Measurements from ENCODE around the gene BRWD1.

The BRWD1 gene

DNA sequence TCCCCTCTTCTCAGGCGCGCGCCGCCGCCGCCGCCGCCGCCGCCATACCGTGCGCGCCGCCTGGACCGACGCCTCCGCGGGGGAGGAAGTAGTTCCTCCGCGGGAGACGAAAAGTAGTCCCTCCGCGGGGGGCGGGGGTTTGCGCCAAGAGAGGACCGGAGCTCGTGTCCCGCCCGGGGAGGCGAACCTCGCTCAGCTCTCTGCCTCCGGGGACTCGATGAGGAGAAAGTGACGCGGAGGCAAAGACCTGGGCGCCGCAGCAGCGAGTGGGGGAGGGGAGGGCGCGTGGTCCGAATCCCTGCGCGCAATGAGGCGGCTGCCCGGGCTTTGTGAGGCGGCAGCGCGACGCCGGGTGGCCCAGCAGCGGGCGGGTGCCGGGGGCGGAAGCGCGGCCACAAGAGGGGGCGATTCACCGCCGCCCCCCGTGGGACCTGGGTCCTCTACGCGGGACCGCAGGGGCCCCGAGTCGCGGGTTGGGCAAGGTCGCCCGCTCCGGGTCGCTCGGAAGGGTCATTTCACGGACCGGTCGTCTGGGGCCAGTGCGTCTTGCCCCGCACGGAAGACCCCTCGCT, at the start of gene BRWD1:
Gene BRWD1, minus strand, starts transcription at position 62 of the 572 bp plus-strand sequence. CDS start 141 bp downstream, outside the sequence.
- peak; percentile 74 for DNase-seq

- no peak for DNase-seq
Observed at GRCh38 chr21:39362733-39363132, 49.3 kb upstream of the BRWD1 start.

- DNase-seq = no peak
Observed at GRCh38 chr21:39359382-39359781, 46.0 kb upstream of the BRWD1 start.

- no peak for DNase-seq
Observed at GRCh38 chr21:39353295-39353694, 39.9 kb upstream of the BRWD1 start.

DNA sequence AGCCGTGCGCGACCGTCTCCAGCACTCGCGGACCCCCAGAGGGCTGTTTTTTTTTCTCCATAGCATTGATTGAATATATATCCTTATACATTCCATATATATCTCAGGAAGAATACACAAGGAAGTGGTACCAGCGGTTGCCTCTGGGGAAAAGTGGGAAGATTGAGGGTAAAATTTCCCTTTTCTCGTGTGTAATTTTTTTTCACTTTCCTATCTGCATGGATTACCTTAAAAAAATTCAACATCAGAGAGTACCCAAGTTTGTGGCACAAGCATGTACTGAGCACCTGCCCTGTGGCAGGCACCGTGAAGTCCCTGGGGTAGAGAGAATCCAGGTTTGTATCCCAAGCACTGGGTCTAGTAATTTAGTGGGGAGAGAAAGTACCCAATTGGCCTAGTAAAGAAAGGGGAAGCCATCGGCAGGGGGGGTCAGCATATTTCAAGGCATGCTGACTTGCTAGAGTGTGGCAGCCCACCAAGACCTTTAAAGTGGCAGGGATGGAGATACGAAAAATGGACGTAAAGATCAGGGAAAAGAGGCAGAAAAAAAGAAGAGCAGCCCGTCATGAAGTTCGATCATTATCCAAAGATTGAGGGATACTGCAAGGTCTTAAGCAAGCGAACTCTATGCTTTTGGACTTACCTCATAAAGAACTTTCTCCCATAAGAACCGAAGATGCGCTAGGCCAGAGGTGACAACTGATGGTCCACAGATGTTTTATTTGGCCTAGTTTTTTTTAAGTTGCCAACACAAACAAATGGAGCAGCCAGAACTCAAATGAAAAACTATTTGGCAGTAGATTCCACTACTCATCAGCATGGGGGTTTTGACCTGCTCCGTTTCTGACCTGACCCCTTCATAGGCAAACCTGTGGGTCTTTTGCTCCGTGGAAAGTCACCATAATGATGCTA, 36.9 kb upstream of the BRWD1 start:
- no peak for DNase-seq

- DNase-seq = peak; percentile 96
Observed at GRCh38 chr21:39349211-39350093, 36.0 kb upstream of the BRWD1 start.

GRCh38 chr21:39348355-39349210, 35.2 kb upstream of the BRWD1 start, which contains the start of gene HMGN1:
Gene HMGN1 (minus strand): TSS chr21:39349088. CDS start chr21:39348917, 171 bp downstream.
- peak; percentile 82 for DNase-seq

DNA sequence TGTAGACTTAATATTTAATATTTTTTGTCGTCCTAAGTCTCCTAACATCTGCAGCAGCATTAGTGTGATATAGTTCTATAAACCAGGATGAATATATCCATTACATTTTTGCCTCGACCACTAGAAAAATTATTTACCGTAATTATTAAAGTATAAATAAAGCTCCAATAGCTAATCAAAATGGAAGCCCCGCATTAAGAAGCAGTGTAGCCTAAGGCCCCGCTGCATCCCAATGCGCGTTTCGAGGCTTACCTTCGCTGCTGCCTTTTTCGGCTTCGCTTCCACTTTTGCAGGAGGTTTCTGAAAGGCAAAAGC, 34.6 kb upstream of the BRWD1 start:
- no peak for DNase-seq

DNA sequence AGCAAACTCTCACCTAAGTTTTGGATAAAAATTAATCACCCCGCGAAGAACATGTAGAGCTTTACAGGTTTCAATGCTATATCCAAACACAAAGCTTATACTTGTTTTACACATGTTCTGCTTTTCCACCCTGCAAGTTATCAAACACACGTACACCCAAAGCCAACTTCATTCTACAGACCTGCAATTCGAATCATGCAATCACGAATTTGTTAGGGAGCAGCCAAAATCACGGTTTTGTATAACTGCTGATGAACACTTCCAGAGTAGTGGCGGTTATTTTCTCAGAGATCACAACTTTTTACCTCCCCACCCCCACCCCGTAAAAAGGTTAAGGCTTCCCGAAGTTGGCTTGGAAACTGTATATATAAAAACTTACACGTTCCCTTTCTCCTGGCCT, 34.1 kb upstream of the BRWD1 start:
- DNase-seq = no peak

DNA sequence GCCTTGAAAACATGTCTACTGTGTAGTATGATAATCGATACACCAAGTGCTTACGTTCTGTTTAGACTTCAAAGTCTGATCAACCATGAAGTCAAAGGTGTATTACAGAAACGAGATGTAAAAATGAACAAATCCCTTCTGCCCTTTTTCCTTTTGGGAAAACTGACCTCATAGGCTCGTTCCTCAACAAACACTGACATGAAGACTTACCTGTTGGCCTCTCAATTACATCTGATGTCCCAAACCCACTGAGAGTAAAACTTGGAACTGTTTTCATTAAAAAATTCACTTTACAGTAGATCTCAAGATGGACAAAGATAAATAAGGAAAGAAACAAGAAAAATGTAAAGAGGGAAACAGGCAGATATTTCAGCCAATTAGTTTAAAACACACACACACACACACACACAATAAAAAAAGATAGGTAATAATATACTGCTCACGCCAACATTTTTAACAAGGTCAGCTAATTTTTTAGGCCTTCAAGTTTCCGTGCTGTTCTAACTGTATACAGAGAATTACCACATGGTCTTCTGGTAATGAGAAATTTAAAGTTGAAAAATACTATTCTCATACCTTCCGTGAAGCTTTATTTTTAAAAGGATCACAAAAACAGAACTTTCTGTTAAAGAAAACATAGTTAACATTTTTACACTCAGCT, 33.4 kb upstream of the BRWD1 start:
- DNase-seq = no peak

DNA sequence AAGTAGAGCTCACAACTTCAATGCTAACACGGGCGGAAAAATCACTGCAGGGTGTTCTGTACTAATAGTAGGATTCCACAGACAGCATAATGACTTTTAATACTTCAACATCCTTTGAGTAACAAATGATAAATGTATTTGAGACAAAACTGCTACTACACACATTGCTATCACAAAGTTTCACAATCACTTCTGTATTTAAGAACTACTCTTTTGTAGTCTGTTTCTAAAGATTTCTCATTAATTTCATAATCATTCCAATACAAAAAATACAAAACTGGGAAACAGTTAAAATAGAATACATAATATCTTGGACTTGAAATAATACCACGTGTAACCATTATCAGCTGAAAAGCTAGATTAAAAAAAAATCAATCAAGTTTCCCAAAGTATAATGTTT, 32.8 kb upstream of the BRWD1 start:
- no peak for DNase-seq

GRCh38 chr21:39345440-39345839, 32.0 kb upstream of the BRWD1 start:
- DNase-seq = no peak

DNA sequence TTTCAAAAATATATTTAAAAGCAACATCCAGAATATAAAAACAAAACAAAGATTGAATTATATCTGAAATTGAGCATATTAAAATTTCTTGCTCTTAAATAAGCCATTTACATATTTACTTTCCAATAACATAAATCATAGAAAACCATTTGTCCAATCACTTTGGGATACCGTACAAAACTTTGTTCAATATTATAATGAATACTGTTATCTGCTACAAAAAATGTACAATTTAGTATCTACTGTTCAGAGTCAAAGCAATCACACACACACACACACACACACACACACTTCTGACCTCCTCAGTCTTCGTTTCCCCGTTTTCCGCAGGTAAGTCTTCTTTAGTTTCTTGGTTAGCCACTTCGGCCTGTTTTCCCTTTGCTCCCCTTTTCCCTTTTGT, 31.4 kb upstream of the BRWD1 start:
- DNase-seq = no peak

DNA sequence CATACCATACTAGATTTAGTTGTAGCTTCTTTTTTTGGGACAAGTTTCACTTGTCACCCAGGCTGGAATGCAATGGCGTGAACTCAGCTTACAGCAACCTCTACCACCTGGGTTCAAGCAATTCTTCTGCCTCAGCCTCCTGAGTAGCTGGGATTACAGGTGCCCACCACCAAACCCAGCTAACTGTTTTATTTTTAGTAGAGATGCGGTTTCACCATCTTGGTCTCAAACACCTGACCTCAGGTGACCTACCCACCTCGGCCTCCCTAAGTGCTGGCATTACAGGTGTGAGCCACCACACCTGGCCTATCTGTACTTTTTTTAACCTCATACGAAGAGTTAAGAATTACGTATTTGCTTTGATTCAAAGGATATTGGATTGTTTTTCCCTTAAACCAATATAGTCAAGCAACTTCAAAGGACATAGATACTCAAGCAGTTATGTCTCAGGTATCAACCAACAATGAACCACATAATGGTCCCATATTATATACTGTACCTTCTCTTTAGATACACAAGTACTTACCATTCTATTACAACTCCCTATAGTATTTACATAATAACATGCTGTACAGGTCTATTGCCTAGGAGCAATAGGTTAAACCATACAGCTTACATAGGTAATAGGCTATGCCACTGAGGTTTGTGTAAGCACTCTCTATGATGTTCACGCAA, 28.0 kb upstream of the BRWD1 start:
- DNase-seq = no peak

DNA sequence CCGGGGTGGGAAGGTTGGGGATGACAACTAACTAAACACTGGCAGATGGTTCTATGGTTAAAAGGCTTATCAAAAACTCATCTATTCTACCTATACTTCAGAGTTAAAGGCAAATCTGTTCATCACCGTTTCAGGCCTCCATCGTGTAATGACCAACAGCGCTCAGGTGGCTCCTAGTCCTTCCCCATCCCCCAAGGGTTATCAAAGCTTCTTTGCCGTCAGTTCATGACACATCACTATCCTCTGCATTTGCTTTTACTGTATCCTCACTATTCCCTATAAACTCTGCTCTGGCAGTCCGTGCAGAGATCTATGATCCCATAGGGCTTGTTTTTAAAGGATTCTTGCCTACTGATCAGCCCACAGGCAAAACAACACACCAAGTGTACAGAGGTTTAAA, 27.3 kb upstream of the BRWD1 start:
- no peak for DNase-seq

DNA sequence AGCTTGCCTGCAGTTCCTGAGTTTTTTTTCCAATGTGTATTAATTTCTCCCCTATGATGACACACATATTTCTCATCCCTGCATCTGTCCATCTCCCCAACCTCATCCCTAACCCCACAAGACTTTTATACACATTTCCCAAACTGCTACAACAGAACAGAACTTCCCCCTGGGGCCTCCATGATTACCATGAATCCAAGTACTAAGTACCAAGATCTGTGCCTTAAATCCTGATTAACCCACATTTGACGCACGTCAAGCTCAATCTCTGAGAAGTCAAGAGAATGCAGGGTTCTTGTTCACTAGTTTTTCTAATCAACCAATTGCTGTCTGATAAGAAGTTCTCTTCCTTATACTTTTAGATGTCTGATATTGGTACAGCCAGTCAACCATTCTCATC, 25.8 kb upstream of the BRWD1 start:
- no peak for DNase-seq

DNA sequence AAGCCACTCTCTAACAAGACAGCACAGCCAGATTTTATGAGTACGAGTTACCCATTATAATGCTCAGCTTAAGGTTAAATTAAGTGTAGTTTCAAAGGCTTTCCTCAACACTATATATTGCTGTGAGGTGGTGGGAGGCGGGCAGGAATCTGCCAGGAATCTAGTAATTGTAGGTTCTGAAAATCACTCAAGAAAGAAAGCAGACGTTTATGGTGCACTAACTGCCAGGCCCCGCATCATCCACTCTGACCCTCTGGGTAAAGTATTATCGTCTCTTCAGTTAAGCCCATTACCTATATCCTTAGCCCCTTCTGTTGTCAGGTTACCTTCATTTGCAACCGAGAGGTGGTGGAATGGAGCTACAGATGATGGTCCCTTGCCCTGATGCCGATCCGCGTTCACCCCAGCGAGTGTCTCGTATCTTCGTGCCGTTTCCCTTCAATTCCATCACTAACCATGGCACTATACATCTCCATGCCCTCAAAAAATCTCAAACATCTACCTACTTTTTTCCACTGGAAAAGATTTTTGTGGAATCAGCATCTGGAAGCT, 23.1 kb upstream of the BRWD1 start:
- DNase-seq = no peak

- no peak for DNase-seq
Observed at GRCh38 chr21:39334611-39335010, 21.2 kb upstream of the BRWD1 start.

DNA sequence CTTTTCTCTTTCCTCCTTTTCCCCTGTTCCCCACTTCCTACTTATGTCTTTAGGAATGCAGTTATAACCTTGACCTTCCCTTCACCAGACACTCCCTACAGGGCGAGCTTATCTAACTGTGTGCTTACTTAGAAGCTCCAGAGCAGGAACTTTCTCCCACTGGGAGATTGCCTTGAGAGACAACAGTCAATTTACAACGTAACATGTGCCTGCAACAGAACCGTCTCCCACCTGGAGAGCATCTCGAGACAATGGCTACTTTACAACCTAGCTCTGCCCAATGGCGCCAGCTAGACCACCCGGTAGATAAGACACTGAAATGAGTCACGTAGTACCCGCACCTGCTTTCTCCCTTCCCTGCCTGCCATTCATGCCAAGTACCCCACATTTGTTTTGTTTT, 18.7 kb upstream of the BRWD1 start:
- no peak for DNase-seq

- DNase-seq = no peak
Observed at GRCh38 chr21:39330001-39330400, 16.6 kb upstream of the BRWD1 start.

GRCh38 chr21:39327727-39328126, 14.3 kb upstream of the BRWD1 start:
- DNase-seq = no peak

Measured in activated CD4-positive, alpha-beta T cell treated with anti-CD3 and anti-CD28 coated beads, Interleukin-2, amount 50 U/mL, for 1 hour (primary cell).